SIG-M5 (cell line): ENCODE results near the gene TMEM86A.
"Not testable (repeated sequence)": the region's sequence is repeated elsewhere in the genome, so short reads cannot be mapped to it uniquely, and the experiment has no call there.

Experiments used
- DNase-seq: peaks from one replicate; lab custom pipeline; 2025; lab: John Stamatoyannopoulos, UW

The TMEM86A gene, protein sequence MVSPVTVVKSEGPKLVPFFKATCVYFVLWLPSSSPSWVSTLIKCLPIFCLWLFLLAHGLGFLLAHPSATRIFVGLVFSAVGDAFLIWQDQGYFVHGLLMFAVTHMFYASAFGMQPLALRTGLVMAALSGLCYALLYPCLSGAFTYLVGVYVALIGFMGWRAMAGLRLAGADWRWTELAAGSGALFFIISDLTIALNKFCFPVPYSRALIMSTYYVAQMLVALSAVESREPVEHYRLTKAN

DNA sequence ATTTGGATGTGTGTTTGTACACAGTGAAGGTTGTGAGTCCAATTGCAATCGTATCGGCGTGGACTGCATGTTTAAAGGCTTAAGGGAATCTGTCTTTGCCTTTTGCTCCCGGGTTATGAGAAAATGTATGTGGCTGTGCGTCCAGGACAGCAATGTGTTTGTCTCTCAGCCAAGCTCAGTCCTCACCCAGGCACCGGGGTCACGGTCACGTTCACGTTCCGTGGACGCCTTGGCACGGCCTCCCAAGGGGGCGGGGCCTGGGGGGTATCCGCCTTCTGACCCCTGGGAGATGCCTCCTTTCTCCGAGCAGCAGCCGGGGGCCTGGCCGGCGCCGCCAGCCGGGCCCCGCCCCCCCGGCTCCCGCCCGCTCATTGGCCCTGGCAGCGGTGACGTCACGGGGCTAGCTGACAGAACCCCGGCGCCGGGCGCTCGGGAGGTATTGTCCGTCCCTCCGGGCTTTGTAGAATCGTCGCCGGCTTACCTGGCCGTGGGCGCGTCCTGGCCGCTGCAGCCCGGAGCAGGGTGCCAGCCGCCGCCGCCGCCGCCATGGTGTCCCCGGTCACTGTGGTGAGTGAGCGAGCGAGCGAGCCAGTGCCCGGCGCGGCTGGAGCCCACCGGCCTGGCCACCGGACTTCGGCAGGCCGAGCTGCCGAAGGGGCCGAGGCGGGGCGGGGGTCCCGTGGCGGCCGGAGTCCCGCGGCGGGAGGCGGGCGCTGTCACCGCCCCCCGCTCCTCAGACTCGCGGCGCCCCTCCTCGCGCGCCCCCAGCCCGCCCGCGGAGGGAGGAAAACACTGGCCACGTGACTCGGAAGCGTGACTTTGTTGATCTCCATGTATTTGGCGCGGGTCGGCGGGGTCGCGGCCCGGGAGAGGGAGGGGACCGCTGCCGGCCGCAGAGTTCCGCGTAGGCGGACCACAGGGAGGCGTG lies at the start of gene TMEM86A:
TMEM86A (plus strand) TSS at position 439 of the 928 bp plus-strand sequence; CDS start at position 547, 108 bp downstream.
- DNase-seq: no peak

DNA sequence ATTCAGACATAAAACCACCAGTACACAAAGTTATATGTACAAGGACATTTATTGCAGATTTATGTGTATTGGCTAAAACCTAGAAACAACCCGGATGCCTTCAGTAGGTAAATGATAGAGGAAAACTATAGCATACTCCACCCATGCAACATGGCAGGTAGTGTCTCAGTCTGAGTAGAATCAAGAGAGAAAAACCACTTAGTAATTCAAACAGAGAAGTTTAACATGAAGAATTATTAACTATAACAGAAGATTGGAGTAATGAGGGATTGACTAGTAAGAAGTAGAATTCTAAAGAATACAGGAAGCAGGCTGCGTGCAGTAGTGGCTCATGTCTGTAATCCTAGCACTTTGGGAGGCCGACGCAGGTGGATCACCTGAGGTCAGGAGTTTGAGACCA lies 48.2 kb upstream of the TMEM86A start:
- DNase-seq: no peak

DNA sequence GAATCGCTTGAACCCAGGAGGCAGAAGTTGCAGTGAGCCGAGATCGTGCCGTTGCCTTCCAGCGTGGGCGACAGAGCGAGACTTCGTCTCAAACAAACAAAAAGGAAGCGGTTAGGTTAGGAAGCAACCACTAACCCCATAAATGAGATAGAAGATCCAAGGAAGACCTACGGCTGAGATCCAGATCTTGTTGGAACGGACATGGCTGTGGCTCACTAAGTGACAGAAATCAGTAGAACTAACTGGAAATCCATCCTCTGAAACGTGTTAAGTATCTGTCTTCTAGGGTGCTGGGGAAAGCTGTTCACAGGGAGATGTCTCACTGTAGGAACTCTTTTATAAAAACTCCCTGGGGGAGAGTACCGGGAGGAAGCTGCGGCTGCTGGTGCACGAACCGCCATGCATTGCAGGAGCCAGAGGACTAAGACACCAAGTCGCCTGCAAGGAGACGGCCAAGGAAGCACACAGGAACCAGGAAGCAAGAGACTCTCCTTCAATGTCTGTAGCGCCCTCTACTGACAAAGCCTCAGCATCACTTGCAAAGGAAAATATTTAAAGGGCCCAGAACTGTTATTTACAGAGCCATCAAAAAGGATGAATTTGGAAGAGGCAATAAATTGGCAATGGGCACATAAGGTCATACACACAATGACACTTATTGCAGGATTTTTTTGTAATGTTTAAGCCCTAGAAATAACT lies 47.6 kb upstream of the TMEM86A start:
- no peak for DNase-seq

DNA sequence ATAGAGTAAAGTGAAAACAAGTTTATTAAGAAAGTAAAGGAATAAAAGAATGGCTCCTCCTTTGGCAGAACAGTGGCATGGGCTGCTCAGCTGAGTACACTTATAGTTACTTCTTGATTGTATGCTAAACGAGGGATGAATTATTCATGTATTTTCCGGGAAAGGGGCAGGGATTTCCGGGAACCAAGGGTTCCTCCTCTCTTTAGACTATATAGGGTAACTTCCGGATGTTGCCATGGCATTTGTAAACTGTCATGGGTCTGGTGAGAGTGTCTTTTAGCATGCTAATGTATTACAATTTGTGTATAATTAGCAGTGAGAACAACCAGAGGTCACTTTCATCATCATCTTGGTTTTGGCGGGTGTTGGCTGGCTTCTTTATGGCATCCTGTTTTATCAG lies 40.9 kb upstream of the TMEM86A start:
- DNase-seq: no peak

DNA sequence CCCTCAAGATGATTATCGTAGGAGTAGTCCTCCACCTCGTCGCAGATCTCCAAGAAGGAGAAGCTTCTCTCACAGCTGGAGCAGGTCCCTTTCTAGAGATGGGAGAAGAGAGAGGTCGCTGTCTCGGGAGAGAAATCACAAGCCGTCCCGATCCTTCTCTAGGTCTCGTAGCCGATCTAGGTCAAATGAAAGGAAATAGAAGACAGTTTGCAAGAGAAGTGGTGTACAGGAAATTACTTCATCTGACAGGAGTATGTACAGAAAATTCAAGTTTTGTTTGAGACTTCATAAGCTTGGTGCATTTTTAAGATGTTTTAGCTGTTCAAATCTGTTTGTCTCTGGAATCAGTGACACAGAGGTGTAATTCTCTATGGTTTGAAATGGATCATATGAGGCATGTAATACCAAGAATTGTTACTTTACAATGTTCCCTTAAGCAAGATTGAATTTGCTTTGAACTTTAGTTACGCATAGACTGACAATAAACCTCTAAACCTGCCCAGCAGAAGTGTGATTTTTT lies 33.2 kb upstream of the TMEM86A start:
- not testable (repeated sequence) for DNase-seq

DNA sequence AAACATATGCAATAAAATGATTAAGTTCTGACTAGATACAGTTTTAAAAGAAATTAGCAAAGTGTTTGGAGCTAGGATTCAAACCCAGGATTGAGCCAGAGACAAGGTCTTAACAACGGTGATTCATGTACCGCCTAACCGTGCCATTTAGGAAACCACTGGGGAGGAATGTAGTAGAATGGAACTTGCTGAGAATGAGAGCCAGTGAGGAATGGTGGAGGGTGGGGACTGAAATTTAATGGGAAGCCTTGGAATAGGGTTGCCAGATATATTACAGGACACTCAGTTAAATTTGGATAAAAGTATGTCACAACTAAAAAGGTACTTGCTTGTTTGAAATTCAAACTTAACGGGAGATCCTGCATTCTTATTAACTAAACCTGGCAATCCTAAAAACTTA lies 30.4 kb upstream of the TMEM86A start:
- no peak for DNase-seq

DNA sequence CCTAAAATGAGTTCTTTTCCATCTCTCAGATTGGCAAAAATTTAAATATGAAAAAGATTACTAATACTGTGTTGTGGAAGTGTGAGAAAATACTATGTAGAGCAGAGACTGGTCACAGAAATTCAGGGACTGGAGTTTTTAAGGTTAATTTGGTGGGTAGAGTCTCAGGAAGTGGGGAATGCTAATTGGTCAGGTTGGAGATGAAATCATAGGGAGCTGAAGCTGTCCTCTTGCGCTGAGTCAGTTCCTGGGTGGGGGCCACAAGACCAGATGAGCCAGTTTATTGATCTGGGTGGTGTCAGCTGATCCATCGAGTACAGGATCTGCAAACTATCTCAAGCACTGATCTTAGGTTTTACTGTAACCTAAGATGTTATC lies 29.4 kb upstream of the TMEM86A start:
- no peak for DNase-seq

DNA sequence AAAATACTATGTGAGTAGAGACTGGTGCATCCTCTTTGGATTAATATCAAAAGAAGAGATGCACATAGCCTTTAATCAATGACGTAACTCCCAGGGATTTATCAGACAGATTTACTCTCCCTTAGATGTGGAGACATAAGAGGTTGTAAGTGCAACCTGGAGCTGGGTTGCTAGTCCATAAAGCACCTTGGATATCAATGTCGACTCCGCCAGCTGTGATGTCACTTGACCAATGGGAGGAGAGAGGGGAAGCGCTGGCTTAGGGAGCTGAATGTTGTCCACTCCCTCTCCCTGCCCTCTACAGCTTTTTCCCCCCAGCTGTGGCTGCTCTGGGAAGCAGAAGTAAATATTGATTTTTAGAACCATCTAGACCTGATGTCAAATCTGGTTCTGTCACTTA lies 28.9 kb upstream of the TMEM86A start:
- DNase-seq: no peak

DNA sequence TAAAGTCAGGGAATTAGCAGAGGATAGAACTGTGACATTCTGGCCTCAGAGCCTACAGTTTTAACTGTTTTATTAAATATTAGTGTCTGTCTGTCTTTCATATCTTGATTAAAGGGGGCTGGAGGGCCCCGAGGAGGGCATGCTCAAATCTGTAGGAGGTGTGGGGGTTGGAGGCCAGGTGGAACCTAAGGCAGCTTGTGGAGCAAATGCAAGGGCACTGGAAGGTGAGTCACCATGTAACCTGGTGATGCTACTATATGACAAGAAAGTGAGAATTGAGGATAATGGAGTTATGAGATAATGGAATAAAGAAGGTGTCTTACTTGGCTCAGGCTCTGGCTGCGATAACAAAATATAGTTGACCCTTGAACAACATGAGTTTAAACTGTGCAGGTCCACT lies 27.3 kb upstream of the TMEM86A start:
- DNase-seq: no peak

DNA sequence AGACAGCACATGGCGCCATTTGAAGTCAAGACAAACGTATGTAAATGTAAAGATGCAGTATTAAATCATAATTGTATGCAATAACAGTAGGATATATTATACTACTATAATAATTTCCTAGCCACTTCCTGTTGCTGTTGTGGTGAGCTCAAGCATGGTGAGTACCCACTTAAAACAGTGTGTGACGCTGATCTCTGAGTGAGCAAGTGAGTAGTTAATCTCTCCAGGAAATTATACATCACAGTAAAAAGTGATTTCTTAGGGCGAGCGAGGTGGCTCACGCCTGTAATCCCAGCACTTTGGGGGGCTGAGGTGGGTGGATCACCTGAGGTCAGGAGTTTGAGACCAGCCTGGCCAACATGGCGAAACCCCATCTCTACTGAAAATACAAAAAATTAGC lies 26.4 kb upstream of the TMEM86A start:
- not testable (repeated sequence) for DNase-seq

DNA sequence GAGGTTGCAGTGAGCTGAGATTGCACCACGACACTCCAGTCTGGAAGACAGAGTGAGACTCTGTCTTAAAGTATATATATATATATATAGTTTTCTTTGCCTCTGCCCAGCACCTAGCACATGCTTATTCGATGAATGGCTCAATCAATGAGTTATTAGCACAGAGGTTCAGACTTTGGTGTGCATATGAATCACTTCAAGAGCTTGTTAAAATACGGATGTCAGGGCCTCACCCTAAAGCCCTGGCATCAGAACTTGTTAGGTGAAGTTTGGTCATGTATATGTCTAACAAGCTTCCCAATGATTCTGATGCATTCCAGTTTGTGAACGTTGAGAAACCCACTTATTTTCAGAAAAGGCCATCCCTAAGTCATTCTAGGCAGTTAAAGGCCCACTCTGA lies 21.8 kb upstream of the TMEM86A start:
- no peak for DNase-seq

DNA sequence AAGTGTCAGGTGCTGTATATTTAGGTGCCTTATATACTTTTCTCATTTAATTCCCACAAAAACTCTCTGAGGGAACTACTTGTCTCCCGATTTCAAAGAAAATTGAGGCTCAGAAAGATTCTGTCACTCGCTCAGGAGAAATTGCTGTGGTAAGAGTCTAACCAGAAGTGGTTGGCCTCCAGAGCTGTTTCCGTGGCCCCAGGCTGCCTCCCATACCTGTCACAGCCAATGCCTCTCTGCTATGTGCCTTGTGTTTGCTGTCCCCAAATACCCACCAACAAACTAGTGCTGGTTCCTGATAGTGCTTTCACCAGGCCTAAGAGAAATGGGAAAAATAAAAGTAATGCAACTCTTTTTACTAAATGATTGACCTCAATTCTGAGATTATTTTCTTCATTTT lies 21.0 kb upstream of the TMEM86A start:
- DNase-seq: no peak

DNA sequence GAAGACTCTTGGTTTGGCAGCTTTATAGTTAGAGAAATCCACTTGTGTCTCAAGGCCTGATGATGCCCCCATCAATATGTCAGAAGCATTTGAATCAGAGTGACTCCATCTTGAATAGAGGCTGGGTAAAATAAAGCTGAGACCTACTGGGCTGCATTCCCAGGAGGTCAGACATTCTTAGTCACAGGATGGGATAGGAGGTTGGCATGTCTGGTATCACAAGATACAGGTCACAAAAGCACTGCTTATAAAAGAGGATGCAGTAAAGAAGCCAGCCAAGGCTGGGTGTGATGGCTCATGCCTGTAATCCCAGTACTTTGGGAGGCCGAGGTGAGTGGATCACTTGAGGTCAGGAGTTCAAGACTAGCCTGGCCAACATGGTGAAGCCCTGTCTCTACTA lies 16.6 kb upstream of the TMEM86A start:
- not testable (repeated sequence) for DNase-seq

DNA sequence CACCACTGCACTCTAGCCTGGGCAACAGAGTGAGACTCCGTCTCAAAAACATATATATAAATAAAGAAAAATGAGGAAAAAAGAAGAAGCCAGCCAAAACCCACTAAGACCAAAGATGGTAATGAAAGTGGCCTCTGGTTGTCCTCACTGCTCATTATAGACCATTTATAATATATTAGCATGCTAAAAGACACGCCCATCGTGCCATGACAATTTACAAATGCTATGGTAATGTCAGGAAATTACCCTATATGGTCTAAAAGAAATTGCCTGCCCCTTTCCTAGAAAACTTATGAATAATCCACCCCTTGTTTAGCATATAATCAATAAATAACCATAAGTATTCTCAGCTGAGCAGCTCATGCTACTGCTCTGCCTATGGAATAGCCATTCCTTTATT lies 16.1 kb upstream of the TMEM86A start:
- no peak for DNase-seq

DNA sequence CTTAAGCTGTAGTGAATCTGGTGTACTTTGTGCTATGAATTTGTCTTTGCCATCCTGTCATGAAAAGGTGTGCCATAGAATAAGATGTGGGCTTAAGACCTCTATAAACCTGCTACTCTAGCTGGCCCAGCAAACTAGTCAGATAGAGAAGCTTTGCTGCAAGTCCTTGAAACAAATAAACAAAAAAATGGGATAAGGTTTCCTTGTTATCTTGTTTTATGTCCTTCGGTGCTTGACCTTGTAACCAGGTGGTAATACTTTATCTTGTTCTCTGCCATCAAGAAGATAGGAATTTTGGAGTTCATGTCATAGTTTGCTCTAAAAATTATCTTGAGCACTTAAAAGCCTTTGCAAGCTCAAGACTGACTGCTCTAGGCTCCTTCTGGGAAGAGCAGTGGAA lies 14.3 kb upstream of the TMEM86A start:
- no peak for DNase-seq

DNA sequence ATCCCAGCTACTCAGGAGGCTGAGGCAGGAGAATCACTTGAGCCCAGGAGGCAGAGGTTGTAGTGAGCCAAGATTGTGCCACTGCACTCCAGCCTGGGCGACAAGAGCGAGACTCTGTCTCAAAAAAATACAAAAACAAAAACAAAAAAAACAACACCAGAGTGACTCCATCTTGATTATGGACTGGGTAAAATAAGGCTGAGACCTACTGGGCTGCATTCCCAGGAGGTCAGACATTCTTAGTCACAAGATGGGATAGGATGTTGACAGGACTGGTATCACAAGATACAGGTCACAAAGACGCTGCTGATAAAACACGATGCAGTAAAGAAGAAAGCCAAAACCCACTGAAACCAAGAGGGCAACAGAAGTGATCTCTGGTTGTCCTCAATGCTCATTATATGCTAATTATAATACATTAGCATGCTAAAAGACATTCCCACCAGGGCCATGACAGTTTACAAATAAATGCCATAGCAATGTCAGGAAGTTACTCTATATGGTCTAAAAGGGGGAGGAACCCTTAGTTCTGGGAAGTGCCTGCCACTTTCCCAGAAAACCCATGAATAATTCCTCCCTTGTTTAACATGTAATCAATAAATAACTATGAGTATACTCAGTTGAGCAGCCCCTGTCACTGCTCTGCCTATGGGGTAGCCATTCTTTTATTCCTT lies 7.0 kb upstream of the TMEM86A start:
- not testable (repeated sequence) for DNase-seq

DNA sequence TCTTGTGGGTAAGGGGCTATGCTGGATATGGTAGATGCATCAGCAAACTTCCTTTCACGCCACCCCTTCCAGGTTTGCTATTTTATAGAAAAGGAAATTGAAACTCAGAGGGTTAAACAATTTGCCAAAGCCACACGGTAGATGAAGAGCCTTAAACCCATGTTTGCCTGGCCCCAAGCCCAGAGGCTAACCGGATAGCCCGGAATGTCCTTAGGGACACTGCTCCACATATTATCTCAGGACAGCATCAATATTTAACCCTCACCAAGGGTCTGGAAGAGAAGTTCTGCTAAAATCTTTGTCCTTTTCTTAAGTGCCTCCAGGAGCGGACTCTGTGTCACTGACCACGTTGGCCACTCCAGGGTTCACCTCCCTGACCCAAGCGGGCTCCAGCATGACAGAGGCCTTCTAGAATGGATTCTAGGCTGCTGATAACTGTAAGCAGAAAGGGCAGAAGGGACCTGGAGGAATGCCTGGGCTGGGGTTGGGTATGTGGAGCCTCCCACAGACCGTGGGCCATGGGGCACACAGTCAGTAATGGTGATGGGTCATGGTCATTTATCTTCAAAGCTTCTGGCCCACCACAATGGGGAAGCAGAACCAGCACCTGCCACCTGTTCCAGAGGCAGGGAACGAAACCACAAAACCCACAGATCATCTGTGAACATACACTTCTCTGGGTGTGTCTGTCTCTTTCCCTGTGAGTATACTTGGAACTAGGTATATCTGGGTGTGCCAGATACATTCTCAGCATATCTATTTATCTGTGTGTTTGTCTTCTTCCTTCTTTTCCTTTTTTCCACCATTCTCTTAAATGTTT lies 5.4 kb upstream of the TMEM86A start:
- DNase-seq: no peak

DNA sequence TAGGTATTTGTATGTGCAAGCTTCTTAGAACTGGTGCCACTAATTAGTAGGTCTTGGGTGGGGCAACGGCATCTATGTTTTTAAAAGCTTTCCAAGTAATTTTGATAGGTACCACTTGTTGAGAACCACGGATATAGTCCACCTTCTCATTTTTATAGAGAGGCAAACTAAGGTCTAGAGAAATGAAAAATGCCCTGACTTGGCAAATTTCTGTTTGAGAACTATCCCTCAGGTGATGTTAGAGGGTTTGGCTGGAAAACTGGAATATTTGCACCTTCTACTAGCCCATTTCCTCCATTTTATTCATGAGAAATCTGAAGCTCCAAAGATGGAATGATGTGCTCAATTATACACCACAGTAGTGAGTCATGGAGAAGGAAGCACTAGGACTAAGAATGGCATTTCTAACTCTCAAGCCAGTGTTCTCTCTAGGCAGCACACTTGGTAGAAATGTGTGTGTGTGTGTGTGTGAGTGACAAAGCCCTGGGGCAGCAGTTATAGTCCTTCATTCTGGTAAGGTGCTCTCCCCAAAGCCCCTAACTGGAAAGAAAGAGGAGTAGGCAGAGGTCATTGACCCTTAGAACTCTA lies 1.8 kb upstream of the TMEM86A start:
- no peak for DNase-seq

DNA sequence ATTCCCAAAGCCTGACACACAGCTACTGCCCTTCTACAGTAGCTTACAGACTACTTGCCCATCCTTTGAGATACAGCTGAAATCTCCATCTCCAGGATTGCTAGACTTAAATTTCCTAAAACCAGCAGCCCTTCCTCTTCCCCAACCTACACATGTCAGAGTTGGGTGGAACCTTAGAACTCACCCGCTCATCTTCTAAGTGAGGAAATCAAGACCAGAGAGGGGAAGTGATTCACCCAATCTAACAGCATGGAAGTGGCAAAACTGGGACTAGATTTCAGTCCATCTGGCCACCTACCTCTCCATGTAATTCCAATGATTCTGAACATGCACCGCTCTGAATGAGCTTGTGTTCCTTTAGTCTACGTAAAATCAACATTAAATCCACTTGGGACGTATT lies 1.0 kb upstream of the TMEM86A start:
- DNase-seq: peak; percentile 4

DNA sequence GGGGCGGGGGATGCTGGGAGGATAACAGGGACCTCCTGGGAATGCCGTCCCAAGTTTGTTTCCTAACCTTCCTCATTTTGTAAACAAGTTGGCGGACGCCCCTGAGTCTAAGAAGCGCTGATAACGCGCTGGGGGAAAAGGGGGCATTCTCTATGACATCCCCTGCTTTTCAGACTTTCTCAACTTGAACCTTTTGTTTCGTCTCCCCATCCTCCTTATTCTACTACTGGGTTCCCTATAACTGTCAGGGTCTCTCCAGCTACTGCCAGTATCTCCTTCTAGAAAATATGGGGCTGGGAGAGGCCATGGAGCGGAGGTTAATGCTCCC lies 654 bp downstream of the TMEM86A start:
- no peak for DNase-seq

DNA sequence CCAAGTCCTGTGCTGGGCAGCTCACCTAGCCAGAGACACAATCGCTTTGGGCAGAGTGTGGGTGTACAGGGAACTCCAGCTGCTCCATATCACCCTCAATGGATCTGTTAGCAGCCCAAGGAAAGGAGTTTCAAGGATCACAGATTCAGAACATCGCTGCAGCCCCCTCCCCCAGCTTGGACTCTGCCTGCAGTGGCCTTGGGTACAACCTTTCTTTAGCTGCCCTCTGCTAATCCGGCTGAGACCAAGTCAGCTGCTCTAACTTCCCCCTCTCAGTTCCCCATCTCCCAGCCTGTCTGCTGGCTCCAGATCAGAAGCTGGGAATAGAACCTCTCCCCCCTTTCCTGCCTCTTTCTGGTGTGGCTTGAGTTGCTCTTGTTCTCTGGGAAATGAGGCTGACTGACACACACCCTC lies 1.3 kb downstream of the TMEM86A start:
- DNase-seq: no peak
